ENCODE results near the gene FBXO24.

FBXO24 gene

DNA sequence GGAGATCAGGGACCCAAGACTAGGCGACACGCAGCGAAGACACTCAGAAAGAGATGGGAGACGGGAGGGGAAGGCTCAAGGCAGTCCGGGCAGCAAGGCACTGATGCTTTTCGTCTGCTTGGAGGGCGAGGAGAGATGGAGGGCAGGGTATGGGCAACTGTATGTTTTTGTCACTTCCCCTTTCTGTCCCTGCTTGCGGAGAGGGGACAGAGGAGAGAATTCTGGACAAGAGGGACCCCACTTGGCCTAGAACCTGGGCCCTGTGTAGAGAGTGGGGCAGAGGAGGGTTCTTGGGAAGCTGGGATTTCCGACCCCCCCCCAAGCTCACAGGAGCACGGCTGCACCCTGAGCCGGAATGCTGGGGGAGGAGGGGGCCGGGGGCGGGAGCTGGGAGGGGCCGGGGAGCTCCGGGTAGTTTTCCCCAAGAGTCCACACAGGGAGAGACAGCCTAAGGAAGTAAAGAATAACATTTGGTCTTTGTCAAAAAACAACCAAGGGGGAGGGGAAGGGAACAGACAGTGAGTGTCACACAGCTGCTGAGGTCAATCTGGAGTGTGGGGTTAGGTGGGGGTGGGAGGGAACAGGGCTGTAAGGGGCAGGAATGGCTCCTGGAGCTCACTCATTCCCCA is 2.0 kb upstream of the FBXO24 start:
- TF ChIP-seq, protein P1, sequence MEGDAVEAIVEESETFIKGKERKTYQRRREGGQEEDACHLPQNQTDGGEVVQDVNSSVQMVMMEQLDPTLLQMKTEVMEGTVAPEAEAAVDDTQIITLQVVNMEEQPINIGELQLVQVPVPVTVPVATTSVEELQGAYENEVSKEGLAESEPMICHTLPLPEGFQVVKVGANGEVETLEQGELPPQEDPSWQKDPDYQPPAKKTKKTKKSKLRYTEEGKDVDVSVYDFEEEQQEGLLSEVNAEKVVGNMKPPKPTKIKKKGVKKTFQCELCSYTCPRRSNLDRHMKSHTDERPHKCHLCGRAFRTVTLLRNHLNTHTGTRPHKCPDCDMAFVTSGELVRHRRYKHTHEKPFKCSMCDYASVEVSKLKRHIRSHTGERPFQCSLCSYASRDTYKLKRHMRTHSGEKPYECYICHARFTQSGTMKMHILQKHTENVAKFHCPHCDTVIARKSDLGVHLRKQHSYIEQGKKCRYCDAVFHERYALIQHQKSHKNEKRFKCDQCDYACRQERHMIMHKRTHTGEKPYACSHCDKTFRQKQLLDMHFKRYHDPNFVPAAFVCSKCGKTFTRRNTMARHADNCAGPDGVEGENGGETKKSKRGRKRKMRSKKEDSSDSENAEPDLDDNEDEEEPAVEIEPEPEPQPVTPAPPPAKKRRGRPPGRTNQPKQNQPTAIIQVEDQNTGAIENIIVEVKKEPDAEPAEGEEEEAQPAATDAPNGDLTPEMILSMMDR (conservative IDR thresholded peaks at IDR 0.05; ENCODE audit: control insufficient read depth, insufficient read depth, low read depth, low read length) = no peak
- peak; percentile 27 for DNase-seq (ENCODE audit: low read depth)
- peak overlapping the region; percentile 87 for H3K4me3 ChIP-seq (ENCODE audit: control insufficient read depth, low read depth, low read length)

DNA sequence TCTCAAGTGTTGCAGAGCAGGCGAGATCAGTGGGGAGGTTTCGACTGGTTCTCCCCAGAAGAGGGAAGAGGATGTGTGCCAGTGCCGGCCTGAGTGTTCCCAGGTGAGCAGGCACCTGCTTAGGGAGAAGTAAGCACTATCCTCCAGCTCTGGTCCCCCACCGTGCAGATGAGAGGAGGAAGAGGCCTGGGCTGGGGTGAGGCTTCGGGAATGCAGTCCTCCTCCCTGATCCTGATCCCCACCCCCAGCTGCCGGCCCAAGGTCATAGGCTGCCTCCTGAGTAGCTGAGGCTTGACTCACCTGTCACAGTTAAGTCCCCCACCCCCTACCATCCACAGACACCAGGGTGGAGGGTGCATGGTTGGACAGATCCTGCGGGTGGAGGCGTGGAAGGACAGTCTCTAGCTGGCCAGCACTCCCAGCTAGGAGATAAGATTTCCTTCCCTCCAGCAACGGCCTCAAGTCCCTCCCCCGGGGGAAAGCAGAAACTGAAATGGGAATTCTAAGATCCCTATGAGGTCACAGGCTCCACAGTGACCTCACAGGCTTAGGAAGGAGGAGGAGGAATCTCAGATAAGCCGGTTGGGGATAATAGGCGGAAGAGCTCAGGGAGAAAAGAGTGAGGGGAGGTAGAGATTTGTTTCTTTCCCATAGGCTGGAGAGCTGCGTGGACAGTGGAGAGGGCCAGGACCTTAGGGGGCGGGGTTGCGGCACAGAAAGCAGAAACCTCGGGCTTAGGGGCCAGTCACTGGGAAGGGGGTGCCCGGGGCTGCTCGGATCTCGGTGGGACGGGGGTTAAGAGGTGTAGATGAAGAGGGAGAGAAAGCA is 1.2 kb upstream of the FBXO24 start:
- TF ChIP-seq, protein P1 (conservative IDR thresholded peaks at IDR 0.05; ENCODE audit: control insufficient read depth, insufficient read depth, low read depth, low read length) = no peak
- DNase-seq (ENCODE audit: low read depth) = peak; percentile 75
- peak overlapping the region; percentile 87 for H3K4me3 ChIP-seq (ENCODE audit: control insufficient read depth, low read depth, low read length)

DNA sequence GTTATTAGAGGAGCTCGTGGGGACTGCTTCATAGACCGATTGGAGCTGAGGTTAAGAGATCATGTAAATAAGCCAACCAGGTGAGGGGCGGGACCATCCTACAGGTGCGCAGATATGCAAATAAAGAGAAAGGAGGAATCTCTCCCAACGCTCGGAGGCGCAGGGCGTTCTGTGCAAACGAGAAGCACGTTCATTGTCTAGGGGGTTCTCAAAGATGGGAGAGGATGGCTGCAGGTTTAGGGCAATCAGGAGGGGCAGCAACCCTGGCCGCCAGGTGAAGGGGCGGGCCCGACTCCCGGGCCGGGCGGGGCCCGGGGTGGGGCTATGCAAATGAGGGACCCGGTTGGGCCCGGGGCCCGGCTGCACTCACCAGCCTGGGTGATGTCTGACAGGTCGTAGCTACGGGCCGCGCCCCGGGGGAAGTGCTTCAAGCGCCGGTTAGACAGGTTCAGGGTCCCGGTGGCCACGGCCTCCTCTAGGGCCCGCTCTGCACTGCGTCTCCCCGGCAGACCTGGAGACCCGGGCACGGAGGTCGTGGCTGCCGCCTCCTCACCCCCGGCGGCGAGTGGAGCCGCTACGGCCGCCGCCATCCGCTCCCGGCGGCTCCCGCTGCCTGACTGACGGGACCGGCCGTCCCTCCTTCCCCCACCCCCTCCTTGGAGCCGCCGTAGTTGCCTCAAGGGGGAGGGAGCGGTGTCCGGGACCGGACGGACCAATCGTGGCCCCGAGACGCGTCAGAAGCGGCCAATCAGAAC is 440 bp upstream of the FBXO24 start, which contains the start of gene LRCH4:
Gene LRCH4, minus strand, starts transcription at position 619 of the 755 bp plus-strand sequence. Its CDS starts 29 bp downstream, at position 590.
- DNase-seq (ENCODE audit: low read depth) = peak; percentile 17
- TF ChIP-seq, protein P1 (conservative IDR thresholded peaks at IDR 0.05; ENCODE audit: control insufficient read depth, insufficient read depth, low read depth, low read length) = no peak
- peak within 1 kb of the TSS; percentile 87 for H3K4me3 ChIP-seq (ENCODE audit: control insufficient read depth, low read depth, low read length)

DNA sequence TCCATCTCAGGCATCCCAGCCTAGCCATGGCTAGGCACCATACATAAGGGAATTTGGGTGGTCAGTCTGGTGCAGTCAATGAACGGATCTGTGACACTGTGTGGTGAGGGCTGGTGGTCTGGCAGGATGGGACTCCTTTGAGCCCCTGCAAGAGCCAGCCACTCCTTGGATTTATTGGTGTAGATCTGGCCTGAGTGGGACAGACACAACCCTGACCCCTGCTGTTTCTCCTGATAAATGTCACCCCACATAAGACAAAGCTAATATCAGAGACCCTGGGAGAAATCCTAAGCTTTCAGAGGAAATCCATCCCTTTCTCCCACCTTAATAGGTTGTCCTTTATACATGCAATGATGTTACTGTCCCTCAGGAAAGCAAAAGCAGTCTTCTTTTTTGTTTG is 2.3 kb downstream of the FBXO24 start:
- TF ChIP-seq, protein P1 (conservative IDR thresholded peaks at IDR 0.05; ENCODE audit: control insufficient read depth, insufficient read depth, low read depth, low read length) = peak; percentile 49
- no peak overlapping the region for H3K4me3 ChIP-seq (ENCODE audit: control insufficient read depth, low read depth, low read length)
- DNase-seq (ENCODE audit: low read depth) = peak; percentile 47

DNA sequence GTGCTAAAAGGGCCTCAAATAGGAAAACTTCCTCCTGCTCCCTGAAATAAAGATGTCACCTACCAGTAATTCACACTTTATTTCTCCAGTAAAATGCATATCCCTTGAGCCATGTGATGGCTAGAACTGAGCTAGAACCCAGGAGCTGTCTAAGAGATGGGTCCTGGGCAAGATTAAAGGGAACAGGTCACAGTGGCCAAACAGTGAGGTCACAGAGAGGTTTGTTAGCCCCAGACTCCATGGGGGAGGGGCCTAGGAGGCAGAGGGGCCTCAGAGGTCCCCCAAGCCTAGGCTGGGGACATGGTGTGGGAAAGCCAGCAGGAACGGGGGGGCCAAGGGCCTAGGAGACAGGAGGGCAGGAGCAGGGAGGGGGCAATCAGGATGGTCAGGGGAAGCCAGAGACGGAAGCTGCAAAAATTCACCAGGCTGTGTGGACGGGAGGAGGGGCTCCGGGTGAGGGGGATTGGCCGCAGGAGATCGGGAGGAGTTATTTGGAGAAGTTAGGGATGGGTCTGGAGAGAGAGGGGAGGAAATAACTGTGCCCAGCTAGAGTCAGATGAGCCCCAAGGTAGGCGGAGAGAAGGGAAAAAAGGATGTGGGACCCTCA is 3.3 kb downstream of the FBXO24 start:
- no peak overlapping the region for H3K4me3 ChIP-seq (ENCODE audit: control insufficient read depth, low read depth, low read length)
- TF ChIP-seq, protein P1 (conservative IDR thresholded peaks at IDR 0.05; ENCODE audit: control insufficient read depth, insufficient read depth, low read depth, low read length) = no peak
- no peak for DNase-seq (ENCODE audit: low read depth)

DNA sequence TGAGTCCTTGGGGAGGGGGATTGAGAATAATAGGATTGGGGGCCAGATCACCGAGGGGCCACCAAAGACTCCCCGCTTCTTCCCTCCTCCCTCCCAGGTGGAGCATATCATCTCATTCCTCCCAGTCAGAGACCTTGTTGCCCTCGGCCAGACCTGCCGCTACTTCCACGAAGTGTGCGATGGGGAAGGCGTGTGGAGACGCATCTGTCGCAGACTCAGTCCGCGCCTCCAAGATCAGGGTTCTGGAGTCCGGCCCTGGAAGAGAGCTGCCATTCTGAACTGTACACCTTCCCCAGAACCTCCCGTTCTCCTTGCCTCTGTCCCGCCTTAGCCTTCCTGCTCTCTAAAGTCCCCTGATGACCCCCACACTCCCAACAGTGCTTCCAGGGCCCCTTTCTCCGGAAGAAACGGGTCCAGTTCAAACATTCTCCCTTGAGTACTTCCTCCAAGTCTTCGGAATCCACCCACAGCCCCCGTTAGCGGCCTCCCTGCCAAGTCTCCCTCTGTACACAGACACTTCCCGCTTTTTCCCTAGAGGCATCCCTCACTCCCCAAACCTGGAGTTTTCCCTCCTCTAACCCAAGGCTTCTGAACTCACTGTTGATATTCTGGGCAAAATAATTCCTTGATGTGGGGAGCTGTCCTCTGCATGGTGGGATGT is 4.1 kb downstream of the FBXO24 start:
- no peak overlapping the region for H3K4me3 ChIP-seq (ENCODE audit: control insufficient read depth, low read depth, low read length)
- DNase-seq (ENCODE audit: low read depth) = peak; percentile 19
- TF ChIP-seq, protein P1 (conservative IDR thresholded peaks at IDR 0.05; ENCODE audit: control insufficient read depth, insufficient read depth, low read depth, low read length) = no peak
